Coronary artery (tissue), 2 donors: ENCODE measurements around the gene CFAP410.
A peak's percentile ranks its signal among the peaks of the same experiment; 100 is the strongest.

ENCODE experiments used
- DNase-seq: peaks from one replicate; pipeline ENCODE4 v3.0.0-alpha.2; 2017; ENCODE audit warnings: low spot score
- H3K27ac ChIP-seq, 2 donors: fragments of 200-600 bp; sonication (generic); one replicate each; pipeline ENCODE4 v1.5.1; 2016 to 2019
- H3K4me3 ChIP-seq: fragments of 200-600 bp; sonication (generic); 2 replicates; pipeline ENCODE4 v1.5.1; 2016; ENCODE audit warnings: mild to moderate bottlenecking, moderate library complexity
- CTCF ChIP-seq: fragments of 200-600 bp; sonication (generic); IDR thresholded peaks from one replicate; pipeline ENCODE4 v1.5.1; 2019; ENCODE audit warnings: antibody characterized with exemption

CFAP410 gene

GRCh38 chr21:44370027-44370735 lies 31.0 kb upstream of the CFAP410 start:
- TF ChIP-seq CTCF, result no peak
- Histone ChIP-seq H3K4me3 (no peak overlapping the region), H3K27ac (no peak overlapping the region)
- DNase-seq, result peak; percentile 66

GRCh38 chr21:44368711-44369446 lies 29.7 kb upstream of the CFAP410 start:
- no peak overlapping the region for H3K27ac ChIP-seq
- no peak for TF ChIP-seq CTCF
- H3K4me3 ChIP-seq, result no peak overlapping the region
- peak; percentile 64 for DNase-seq

GRCh38 chr21:44366586-44367211 lies 27.5 kb upstream of the CFAP410 start:
- TF ChIP-seq CTCF, result no peak
- DNase-seq, result peak; percentile 72
- no peak overlapping the region for H3K4me3 ChIP-seq
- no peak overlapping the region for H3K27ac ChIP-seq

- DNase-seq, result peak; percentile 46
- Histone ChIP-seq H3K4me3 (no peak overlapping the region), H3K27ac (no peak overlapping the region)
- TF ChIP-seq CTCF, result no peak
These were observed 26.9 kb upstream of the CFAP410 start for GRCh38 chr21:44365967-44366585.

- no peak for TF ChIP-seq CTCF
- DNase-seq, result peak; percentile 71
- Histone ChIP-seq H3K4me3 (no peak overlapping the region), H3K27ac (no peak overlapping the region)
These were observed 26.2 kb upstream of the CFAP410 start for GRCh38 chr21:44365251-44365966.

GRCh38 chr21:44364151-44365053 lies 25.2 kb upstream of the CFAP410 start:
- peak; percentile 65 for DNase-seq
- no peak for TF ChIP-seq CTCF
- Histone ChIP-seq H3K4me3 (no peak overlapping the region), H3K27ac (no peak overlapping the region)
